NT2/D1 (cell line): Measurements from ENCODE around the gene GFOD1.

Experiments
- YY1 ChIP-seq: IDR thresholded peaks from 2 replicates; pipeline ENCODE4 v1.6.1; 2011; ENCODE audit not compliant: insufficient read length, insufficient read depth
- ZNF274 ChIP-seq: IDR thresholded peaks from 2 replicates; pipeline ENCODE4 v1.6.1; 2011; ENCODE audit warnings: mild to moderate bottlenecking, low read depth, low read length

DNA sequence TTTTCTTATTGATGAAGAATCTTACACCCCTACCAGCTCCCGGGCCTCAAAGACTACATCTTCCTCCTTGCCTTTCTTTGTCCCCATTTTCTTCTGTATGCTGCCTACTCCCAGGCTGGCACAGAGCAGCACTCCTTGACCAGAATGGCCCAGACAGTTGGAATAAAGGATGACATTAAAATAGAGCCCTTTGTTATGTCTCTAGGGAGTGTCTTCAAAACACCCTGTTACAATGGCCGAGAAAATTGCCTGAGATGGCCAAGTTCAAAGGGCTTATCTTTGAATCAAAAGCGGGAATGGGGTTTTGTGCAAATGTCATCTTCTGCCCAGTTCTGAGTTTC, 80.1 kb downstream of the GFOD1 start:
- TF ChIP-seq ZNF274 = no peak
- no peak for TF ChIP-seq YY1
